GM13976 (cell line): Measurements from ENCODE around the gene LCE1D.

Experiments used
- DNase-seq: peaks from one replicate; pipeline ENCODE4 v3.0.0; 2012; ENCODE audit warnings: low spot score
- in situ Hi-C: fragments of 300-500 bp; cut with MboI; formaldehyde crosslinking; loops from one replicate; pipeline ENCODE4 v1.12.0; 2022; ENCODE audit warnings: low sequenced_read_pairs, mixed read lengths, inconsistent platforms; ENCODE audit not compliant: unreplicated experiment
- TF ChIP-seq, protein P1 (sequence below): IDR thresholded peaks from 2 replicates; pipeline ENCODE4 v1.5.1; 2012; ENCODE audit warnings: borderline replicate concordance, mild to moderate bottlenecking; ENCODE audit not compliant: insufficient read depth; ENCODE audit errors: extremely low read depth, missing control alignments, control extremely low read depth

LCE1D gene

DNA sequence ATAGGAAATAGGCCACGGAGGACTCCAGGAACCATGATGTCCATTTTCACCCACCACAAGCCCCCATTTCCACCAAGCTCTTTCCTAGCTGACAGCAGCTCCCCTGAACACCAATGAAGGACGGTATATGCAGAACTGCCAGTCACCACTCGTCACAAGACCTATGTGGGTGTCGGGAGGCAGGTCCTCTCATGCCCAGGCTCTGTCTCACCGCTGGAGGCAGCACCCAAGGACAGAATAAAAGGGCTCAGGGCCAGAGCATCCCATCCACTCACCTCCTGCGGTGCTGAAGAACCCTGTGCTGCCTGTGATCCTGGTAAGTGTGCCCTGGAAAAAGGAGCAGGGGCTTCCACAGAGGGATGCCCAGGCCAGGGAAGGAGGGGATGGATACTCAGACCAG is 21.6 kb upstream of the LCE1D start, which contains the start of gene LCE1F:
Gene LCE1F, plus strand, starts transcription at position 266 of the 400 bp plus-strand sequence. CDS start 1,232 bp downstream, outside the sequence.
- in situ Hi-C loops, result no loop called here
- TF ChIP-seq, protein P1, sequence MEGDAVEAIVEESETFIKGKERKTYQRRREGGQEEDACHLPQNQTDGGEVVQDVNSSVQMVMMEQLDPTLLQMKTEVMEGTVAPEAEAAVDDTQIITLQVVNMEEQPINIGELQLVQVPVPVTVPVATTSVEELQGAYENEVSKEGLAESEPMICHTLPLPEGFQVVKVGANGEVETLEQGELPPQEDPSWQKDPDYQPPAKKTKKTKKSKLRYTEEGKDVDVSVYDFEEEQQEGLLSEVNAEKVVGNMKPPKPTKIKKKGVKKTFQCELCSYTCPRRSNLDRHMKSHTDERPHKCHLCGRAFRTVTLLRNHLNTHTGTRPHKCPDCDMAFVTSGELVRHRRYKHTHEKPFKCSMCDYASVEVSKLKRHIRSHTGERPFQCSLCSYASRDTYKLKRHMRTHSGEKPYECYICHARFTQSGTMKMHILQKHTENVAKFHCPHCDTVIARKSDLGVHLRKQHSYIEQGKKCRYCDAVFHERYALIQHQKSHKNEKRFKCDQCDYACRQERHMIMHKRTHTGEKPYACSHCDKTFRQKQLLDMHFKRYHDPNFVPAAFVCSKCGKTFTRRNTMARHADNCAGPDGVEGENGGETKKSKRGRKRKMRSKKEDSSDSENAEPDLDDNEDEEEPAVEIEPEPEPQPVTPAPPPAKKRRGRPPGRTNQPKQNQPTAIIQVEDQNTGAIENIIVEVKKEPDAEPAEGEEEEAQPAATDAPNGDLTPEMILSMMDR, result no peak
- DNase-seq, result no peak

DNA sequence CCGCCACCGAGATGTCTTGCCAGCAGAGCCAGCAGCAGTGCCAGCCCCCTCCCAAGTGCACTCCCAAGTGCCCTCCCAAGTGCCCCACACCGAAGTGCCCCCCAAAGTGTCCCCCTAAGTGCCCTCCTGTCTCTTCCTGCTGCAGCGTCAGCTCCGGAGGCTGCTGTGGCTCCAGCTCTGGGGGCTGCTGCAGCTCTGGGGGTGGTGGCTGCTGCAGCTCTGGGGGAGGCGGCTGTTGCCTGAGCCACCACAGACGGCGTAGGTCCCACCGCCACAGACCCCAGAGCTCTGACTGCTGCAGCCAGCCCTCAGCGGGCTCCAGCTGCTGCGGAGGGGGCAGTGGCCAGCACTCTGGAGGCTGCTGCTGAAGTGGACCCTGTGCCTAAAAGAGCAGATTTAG is 20.2 kb upstream of the LCE1D start:
- in situ Hi-C loops, result no loop called here
- no peak for DNase-seq
- TF ChIP-seq, protein P1, result no peak

DNA sequence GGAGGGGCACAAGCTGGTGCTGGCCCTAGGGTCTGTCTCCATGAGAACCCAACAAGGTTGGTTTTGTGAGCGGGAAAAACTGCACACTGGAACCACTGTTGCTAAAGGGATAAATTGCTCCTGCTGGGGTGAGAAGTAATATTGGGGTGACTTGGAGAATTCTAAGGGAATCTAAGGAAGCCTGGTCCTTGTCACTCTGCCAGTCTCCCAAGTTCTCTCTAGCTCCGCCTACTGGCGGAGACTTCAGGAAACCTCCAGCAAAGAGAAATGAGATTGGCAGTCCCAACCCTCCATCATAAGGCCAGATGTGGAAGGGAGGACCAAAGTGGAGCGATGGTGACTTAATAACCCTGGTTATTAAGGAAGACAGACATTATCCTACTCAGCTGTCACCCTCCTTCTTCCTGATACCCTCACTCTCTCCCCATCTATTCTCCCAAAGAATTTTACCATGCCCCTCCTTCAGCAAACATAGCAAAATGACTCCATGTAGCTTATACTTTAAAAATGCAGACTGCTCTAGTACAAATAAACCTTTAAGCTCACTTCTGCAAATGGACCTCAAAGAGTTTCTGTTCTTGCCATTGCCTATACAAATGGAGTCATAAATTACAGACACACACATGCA is 18.9 kb upstream of the LCE1D start:
- no peak for DNase-seq
- in situ Hi-C loops, result no loop called here
- TF ChIP-seq, protein P1, result no peak

DNA sequence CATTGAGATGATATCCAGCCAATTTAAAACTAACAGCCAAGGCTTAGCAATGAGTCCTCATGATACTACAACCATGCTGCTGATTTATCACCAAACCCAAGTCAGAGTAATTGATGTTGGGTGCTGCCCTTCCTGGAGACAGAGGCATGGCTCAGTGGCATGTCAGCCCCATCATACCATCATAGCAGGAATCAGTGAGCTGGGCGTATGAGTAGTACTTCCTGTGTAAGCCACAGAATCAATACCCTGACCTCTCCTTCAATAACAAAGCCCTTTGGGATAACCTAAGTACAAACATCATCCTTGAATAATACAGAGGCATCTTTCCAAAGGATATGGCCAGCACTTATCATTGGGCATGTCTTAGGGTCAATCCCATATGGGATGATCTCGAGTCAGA is 13.4 kb upstream of the LCE1D start:
- in situ Hi-C loops, result no loop called here
- TF ChIP-seq, protein P1, result no peak
- no peak for DNase-seq

DNA sequence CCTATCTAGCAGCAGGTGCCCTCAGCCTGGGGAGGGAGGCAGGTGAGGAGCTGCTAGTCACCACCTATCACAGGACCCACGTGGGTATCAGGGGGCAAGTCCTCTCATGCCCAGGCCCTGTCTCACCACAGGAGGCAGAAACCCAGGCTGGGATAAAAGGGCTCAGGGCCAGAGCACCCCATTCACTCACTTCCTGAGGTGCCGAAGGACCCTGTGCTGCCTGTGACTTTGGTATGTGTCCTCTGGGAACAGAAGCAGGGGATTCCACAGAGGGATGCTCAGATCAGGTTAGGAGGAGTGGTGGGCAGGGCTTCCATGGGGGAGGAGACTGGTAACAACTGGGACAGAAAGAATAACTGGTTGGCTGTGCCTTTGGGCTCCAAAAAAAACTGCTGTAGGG is 10.4 kb upstream of the LCE1D start, which contains the start of gene LCE1E:
Gene LCE1E, plus strand, starts transcription at position 181 of the 400 bp plus-strand sequence. CDS start 1,043 bp downstream, outside the sequence.
- DNase-seq, result no peak
- in situ Hi-C loops, result no loop called here
- TF ChIP-seq, protein P1, result no peak

DNA sequence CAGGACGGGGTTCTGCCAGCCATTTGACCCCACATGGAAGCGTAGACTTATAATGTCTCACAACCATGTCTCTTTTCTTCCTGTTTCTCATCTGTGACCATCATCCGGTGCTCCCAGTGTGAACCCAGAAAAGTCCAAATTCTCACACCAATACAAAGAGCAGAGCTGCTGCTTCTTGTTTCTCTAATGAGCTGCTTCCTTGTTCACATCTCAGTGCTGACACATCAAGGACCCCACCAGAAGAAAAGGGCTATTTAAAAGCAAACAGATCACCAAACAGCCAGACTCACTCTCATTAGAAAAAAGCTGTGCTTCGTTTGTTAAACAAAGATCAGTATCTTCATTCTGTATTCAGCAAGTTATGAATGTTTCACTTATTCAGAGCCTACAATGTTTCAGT is 835 bp upstream of the LCE1D start:
- no peak for DNase-seq
- in situ Hi-C loops, result no loop called here
- TF ChIP-seq, protein P1, result no peak
